ENCODE measurements around the gene RALGAPA1.
A peak's percentile ranks its signal among the peaks of the same experiment; 100 is the strongest.
"Not testable (repeated sequence)": the region's sequence is repeated elsewhere in the genome, so short reads cannot be mapped to it uniquely, and the experiment has no call there.

The RALGAPA1 gene

GRCh38 chr14:35821564-35822411 lies 12.7 kb upstream of the RALGAPA1 start:
- DNase-seq (ENCODE audit: low spot score), result peak; percentile 58

GRCh38 chr14:35819591-35820540 lies 10.8 kb upstream of the RALGAPA1 start:
- DNase-seq (ENCODE audit: low spot score), result no peak

DNA sequence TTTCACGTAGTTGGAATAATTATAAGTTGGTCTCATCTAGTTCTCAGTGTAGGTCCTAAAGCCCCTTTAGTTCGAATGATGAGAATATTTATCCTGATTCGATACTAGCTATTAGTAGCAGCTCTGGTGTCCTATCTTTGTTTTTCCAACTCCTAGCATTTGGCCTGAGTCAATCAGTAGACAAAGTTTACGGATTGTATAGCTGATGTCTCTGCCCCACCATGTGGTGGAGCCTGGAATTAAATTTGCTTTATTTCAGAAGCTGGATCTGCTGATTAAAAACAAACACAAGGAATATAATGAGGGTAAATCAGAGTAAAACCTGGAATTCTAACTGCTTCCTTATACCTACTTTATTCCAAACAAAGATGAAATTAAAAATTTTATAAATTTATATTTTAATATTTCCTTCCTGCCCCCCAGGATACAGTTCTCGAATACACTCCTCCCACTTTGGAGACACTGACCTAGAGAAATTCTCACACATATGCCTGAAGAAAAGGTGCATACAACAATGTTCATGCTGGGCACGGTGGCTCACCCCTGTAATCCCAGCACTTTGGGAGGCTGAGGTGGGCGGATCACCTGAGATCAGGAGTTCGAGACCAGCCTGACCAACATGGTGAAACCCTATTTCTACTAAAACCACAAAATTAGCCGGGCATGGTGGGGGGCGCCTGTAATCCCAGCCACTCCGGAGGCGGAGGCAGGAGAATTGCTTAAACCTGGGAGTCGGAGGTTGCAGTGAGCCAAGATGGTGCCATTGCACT lies 9.4 kb upstream of the RALGAPA1 start:
- peak; percentile 67 for DNase-seq (ENCODE audit: low spot score)

- peak; percentile 48 for DNase-seq (ENCODE audit: low spot score)
These were observed 5.4 kb upstream of the RALGAPA1 start for GRCh38 chr14:35814371-35815005.

GRCh38 chr14:35810963-35811362 lies 1.9 kb upstream of the RALGAPA1 start:
- DNase-seq (ENCODE audit: low spot score), result no peak

- DNase-seq (ENCODE audit: low spot score), result no peak
These were observed 502 bp upstream of the RALGAPA1 start for GRCh38 chr14:35809597-35809996.

DNA sequence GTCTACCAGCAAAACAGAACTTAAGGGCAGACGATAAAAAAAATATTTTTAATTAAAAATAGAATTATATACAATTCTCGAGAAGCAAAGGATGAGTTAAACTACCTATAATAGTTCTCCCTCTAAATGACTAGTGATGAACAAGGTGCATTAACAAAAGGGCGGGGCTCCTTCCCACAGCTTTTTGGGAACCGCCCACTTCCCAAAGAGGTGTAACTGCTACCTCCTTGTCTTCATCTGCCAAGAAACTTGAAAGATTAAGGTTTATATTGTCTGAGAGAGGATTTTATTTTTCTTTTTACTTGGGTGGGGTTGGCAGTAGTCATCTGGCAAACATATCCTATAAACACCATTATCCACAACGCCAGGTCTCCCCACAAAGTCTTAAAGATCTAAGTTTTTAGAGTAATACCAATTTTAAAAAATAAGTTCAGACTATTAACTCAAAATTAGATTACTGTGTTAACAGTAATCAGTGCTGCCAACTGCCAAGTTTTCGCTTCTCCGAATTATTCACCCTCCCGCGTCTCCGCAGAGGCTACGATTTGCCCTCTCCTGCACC lies 938 bp downstream of the RALGAPA1 start:
- DNase-seq (ENCODE audit: low spot score), result peak; percentile 23

DNA sequence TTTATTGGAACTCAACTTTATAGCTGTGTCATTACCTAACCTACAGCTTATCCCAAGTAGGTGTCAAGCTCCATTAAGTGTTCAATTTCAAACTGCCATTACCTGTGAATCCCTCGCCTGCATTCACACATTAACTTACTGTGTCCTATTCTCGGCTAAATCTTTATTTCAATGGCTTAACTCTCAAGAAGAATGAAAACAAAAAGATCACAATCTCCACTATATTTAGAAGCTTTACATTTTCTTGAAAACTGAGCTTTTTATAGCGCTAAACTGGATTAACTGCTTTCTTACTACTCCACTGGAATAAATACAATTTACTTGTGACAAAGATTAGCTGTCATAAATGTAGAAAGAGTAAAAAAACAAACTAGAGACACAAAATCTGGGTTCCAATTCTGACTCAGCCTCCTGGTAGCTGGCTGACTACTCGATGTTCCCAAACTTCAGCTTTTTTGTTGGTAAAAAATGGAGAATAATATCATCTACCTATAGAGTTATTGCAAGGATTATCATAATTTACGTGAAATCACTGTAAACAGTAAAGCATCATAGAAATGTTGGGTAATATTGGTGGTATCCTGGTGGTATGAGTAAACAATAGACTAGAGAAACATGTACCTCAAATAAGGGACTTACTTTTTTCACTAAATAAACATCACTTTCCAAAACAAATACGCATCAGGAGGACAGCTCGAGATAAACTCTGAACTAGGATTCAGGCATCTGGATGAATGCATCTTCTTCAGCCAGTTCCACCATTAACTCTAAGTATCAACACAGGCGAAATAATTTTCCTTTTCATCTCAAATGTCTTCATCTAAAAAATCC lies 1.7 kb downstream of the RALGAPA1 start:
- no peak for DNase-seq (ENCODE audit: low spot score)

DNA sequence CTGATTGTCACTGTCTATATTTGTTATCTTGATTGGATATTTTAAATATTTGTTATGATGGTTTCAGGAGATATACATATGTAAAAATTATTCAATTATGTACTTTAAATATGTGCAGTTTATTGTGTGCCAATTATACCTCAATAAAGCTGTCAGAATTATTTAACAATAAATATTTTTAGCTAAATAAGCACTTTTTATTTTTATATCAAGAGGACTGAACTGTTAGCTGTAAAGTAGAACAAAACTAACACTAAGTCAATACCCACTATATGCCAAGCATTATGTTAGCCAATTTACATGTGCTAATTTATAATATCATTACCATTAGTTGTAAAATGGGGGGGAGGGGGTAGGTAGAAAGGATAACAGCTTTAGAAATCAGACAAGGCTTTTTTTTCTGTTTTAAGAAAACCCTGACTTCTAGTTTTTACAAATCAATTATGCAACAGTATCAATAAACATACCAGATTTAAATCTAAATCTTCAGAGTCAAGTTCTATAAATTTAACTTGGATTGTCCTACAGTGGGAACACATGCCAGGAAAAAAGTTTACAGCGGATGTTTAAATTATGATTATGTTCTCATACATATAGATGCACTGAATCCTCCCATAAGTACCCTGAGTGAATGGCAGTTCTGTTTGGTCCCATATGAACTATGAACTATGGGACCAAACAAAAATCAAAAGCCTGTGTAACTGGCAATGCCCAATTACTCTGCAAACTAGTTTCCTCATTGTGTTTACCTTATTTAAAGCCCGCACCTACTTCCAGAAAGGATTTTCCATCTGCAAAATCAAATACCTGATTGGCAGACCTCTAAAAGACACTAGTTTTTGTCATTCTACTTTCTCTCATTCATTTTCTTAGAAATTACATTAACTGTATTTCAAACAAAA lies 2.8 kb downstream of the RALGAPA1 start:
- DNase-seq (ENCODE audit: low spot score), result no peak

GRCh38 chr14:35797796-35798195 lies 11.3 kb downstream of the RALGAPA1 start:
- DNase-seq (ENCODE audit: low spot score), result no peak

GRCh38 chr14:35789651-35790050 lies 19.4 kb downstream of the RALGAPA1 start:
- DNase-seq (ENCODE audit: low spot score), result peak; percentile 16

GRCh38 chr14:35786856-35787255 lies 22.2 kb downstream of the RALGAPA1 start:
- DNase-seq (ENCODE audit: low spot score), result no peak

GRCh38 chr14:35783699-35784098 lies 25.4 kb downstream of the RALGAPA1 start:
- no peak for DNase-seq (ENCODE audit: low spot score)

DNA sequence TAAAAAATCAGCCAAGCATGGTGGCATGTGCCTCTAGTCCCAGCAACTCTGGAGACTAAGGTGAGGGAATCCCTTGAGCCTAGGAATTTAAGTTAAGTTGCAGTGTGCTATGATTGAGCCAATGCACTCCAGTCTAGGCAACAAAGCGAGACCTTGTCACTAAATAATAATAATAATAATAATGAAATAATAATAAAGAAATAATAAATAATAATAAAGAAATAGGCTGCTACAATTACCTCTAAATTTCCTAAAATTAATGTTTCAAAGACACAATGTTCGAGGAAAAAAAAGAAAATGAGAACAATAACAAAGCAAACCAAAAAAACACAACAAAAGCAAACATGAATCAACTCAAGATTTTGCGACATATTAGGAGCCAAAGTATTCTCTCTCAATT lies 29.7 kb downstream of the RALGAPA1 start:
- no peak for DNase-seq (ENCODE audit: low spot score)

DNA sequence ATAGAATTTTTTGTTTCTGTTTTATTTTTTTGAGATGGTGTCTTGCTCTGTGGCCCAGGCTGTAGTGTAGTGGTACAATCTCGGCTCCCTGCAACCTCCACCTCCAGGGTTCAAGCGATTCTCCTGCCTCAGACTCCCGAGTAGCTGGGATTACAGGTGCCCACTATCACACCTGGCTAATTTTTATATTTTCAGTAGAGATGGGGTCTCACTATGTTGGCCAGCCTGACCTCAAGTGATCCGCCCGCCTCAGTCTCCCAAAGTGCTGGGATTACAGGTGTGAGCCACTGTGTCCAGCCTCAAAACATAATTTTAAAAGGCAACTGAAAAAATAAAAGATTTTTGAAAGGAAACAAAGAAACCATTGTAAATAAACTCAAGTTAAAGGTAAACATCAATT lies 31.5 kb downstream of the RALGAPA1 start:
- not testable (repeated sequence) for DNase-seq (ENCODE audit: low spot score)

DNA sequence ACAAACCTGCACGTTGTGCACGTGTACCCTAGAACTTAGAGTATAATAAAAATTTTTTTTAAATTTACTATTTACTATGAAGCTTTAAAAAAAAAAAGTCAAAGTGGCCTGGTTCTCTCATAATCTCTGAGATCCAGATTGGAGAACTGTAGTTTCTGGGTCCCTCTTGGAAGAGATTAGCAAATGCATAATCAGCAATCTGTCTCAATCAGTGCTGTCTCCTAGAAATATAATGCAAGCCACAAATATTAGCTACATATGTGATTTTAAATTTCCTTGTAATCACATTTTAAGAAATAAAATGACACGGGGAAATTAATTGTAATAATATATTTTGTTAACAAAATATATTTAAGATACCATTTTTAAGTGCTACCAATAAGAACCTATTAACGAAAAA lies 32.3 kb downstream of the RALGAPA1 start:
- DNase-seq (ENCODE audit: low spot score), result no peak

- not testable (repeated sequence) for DNase-seq (ENCODE audit: low spot score)
These were observed 33.0 kb downstream of the RALGAPA1 start for GRCh38 chr14:35776085-35776484.

GRCh38 chr14:35766700-35767082 lies 42.4 kb downstream of the RALGAPA1 start:
- no peak for DNase-seq (ENCODE audit: low spot score)

- DNase-seq (ENCODE audit: low spot score), result no peak
These were observed 42.9 kb downstream of the RALGAPA1 start for GRCh38 chr14:35766036-35766699.
